Measurements from ENCODE around the gene PTAFR.

Gene PTAFR

GRCh38 chr1:28099050-28099769 lies 77.3 kb downstream of the PTAFR start:
- TF ChIP-seq ISL1 (CRISPR knock-in tag; IDR thresholded peaks at IDR 0.05) = no peak
- TF ChIP-seq, protein P1, sequence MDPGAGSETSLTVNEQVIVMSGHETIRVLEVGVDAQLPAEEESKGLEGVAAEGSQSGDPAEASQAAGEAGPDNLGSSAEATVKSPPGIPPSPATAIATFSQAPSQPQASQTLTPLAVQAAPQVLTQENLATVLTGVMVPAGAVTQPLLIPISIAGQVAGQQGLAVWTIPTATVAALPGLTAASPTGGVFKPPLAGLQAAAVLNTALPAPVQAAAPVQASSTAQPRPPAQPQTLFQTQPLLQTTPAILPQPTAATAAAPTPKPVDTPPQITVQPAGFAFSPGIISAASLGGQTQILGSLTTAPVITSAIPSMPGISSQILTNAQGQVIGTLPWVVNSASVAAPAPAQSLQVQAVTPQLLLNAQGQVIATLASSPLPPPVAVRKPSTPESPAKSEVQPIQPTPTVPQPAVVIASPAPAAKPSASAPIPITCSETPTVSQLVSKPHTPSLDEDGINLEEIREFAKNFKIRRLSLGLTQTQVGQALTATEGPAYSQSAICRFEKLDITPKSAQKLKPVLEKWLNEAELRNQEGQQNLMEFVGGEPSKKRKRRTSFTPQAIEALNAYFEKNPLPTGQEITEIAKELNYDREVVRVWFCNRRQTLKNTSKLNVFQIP (CRISPR knock-in tag; IDR thresholded peaks at IDR 0.05; ENCODE audit: borderline replicate concordance, low read depth) = no peak
- TF ChIP-seq, protein P2, sequence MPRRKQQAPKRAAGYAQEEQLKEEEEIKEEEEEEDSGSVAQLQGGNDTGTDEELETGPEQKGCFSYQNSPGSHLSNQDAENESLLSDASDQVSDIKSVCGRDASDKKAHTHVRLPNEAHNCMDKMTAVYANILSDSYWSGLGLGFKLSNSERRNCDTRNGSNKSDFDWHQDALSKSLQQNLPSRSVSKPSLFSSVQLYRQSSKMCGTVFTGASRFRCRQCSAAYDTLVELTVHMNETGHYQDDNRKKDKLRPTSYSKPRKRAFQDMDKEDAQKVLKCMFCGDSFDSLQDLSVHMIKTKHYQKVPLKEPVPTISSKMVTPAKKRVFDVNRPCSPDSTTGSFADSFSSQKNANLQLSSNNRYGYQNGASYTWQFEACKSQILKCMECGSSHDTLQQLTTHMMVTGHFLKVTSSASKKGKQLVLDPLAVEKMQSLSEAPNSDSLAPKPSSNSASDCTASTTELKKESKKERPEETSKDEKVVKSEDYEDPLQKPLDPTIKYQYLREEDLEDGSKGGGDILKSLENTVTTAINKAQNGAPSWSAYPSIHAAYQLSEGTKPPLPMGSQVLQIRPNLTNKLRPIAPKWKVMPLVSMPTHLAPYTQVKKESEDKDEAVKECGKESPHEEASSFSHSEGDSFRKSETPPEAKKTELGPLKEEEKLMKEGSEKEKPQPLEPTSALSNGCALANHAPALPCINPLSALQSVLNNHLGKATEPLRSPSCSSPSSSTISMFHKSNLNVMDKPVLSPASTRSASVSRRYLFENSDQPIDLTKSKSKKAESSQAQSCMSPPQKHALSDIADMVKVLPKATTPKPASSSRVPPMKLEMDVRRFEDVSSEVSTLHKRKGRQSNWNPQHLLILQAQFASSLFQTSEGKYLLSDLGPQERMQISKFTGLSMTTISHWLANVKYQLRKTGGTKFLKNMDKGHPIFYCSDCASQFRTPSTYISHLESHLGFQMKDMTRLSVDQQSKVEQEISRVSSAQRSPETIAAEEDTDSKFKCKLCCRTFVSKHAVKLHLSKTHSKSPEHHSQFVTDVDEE (CRISPR knock-in tag; IDR thresholded peaks at IDR 0.05) = no peak
- TF ChIP-seq OSR1 (CRISPR knock-in tag; IDR thresholded peaks at IDR 0.05) = no peak
- TF ChIP-seq CSDC2 (CRISPR knock-in tag; IDR thresholded peaks at IDR 0.05) = no peak
- TF ChIP-seq ZFP30 (CRISPR knock-in tag; IDR thresholded peaks at IDR 0.05) = no peak
- TF ChIP-seq ESRRG (CRISPR knock-in tag; IDR thresholded peaks at IDR 0.05) = no peak
- TF ChIP-seq PPARA (CRISPR knock-in tag; IDR thresholded peaks at IDR 0.05; ENCODE audit: borderline replicate concordance) = no peak
- TF ChIP-seq BACH2 (CRISPR knock-in tag; IDR thresholded peaks at IDR 0.05; ENCODE audit: borderline replicate concordance) = no peak
- TF ChIP-seq, protein P3, sequence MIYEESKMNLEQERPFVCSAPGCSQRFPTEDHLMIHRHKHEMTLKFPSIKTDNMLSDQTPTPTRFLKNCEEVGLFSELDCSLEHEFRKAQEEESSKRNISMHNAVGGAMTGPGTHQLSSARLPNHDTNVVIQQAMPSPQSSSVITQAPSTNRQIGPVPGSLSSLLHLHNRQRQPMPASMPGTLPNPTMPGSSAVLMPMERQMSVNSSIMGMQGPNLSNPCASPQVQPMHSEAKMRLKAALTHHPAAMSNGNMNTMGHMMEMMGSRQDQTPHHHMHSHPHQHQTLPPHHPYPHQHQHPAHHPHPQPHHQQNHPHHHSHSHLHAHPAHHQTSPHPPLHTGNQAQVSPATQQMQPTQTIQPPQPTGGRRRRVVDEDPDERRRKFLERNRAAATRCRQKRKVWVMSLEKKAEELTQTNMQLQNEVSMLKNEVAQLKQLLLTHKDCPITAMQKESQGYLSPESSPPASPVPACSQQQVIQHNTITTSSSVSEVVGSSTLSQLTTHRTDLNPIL (CRISPR knock-in tag; IDR thresholded peaks at IDR 0.05; ENCODE audit: low read depth) = no peak
- no peak for TF ChIP-seq PATZ1 (CRISPR knock-in tag; IDR thresholded peaks at IDR 0.05; ENCODE audit: borderline replicate concordance)
- no peak for TF ChIP-seq ZNF70 (CRISPR knock-in tag; IDR thresholded peaks at IDR 0.05)
- TF ChIP-seq, protein P4, sequence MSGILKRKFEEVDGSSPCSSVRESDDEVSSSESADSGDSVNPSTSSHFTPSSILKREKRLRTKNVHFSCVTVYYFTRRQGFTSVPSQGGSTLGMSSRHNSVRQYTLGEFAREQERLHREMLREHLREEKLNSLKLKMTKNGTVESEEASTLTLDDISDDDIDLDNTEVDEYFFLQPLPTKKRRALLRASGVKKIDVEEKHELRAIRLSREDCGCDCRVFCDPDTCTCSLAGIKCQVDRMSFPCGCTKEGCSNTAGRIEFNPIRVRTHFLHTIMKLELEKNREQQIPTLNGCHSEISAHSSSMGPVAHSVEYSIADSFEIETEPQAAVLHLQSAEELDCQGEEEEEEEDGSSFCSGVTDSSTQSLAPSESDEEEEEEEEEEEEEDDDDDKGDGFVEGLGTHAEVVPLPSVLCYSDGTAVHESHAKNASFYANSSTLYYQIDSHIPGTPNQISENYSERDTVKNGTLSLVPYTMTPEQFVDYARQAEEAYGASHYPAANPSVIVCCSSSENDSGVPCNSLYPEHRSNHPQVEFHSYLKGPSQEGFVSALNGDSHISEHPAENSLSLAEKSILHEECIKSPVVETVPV (CRISPR knock-in tag; IDR thresholded peaks at IDR 0.05) = no peak
- no peak for TF ChIP-seq ARNTL (CRISPR knock-in tag; IDR thresholded peaks at IDR 0.05; ENCODE audit: borderline replicate concordance, low read depth)
- peak; percentile 40 for ATAC-seq

Data from SK-N-SH treated with all-trans-retinoic acid at 6 μM for 48 hours (cell line).